Astrocyte of the spinal cord (primary cell): ENCODE measurements around the gene NPAS3.

Experiments used
- DNase-seq: peaks from one replicate; pipeline ENCODE4 v3.0.0; 2011; ENCODE audit warnings: low read depth, low spot score
- H3K4me3 ChIP-seq: 2 replicates; pipeline ENCODE4 v1.5.1; 2011; ENCODE audit warnings: low read depth, mild to moderate bottlenecking, low read length, moderate library complexity
- CTCF ChIP-seq: IDR thresholded peaks from 2 replicates; pipeline ENCODE4 v1.5.1; 2012; ENCODE audit warnings: low read depth, mild to moderate bottlenecking, low read length, inconsistent platforms
- in situ Hi-C: cut with HindIII; loops from 2 replicates; pipeline ENCODE4 v1.10.0; 2017; ENCODE audit warnings: low sequenced_read_pairs

NPAS3 gene

DNA sequence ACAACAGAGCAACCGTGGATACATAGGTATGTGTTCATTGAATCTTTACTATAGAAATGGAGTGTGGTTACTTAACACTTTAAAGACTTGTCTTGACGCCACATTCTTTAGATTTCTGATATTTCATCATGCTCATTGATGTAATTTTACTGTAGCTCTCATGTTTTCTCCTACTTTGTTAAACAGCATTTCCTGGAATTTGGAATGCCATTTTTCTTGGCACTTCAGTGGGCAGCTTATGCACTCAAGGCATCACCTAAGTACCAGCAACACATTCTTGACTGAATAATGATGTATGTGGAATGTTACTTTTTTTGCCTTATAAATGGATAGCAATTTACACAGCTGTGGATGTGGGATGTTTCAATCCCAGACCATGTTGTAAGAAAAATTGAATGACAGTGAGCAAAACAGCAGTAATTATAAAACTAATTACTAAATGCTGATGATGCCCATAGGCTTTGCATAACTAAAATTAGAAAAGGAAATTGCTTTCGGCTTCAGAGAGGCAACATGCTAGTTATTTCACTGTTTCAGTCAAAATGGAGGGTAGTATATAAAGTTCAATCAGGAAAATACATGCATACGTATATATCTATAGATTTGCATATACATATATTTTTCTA, 298.5 kb downstream of the NPAS3 start:
- no peak for TF ChIP-seq CTCF
- in situ Hi-C loops = no loop called here
- H3K4me3 ChIP-seq = no peak overlapping the region
- DNase-seq = no peak

DNA sequence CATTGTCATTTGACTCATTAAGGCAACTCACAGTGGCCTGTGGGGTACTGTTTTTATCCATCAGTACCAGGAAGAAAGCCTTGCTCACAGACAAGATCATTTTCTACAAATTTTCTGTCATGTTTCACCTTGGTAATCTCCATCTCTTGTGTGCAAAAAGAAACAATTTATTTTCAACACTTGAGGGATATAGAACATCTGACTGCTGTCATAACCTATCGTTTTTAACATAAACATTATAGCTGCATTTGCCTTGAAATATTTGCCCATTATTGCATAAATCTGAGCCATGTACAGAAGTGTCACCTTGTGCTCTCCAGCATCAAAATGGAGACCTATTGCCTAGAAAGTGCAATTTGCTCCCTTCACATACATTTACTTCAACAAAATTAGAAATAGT, 300.8 kb downstream of the NPAS3 start:
- in situ Hi-C loops = no loop called here
- no peak for TF ChIP-seq CTCF

GRCh38 chr14:33240466-33240865, 301.8 kb downstream of the NPAS3 start:
- no peak overlapping the region for H3K4me3 ChIP-seq
- in situ Hi-C loops = no loop called here
- TF ChIP-seq CTCF = no peak
- DNase-seq = no peak

More for the DNA sequence above, 300.8 kb downstream of the NPAS3 start:
- no peak overlapping the region for H3K4me3 ChIP-seq
- DNase-seq = no peak

- TF ChIP-seq CTCF = no peak
- no peak for DNase-seq
- in situ Hi-C loops = no loop called here
- H3K4me3 ChIP-seq = no peak overlapping the region
Measured at GRCh38 chr14:33241331-33241730, 302.7 kb downstream of the NPAS3 start.

- in situ Hi-C loops = no loop called here
- no peak for DNase-seq
- no peak for TF ChIP-seq CTCF
- no peak overlapping the region for H3K4me3 ChIP-seq
Measured at GRCh38 chr14:33249233-33249820, 310.6 kb downstream of the NPAS3 start.

DNA sequence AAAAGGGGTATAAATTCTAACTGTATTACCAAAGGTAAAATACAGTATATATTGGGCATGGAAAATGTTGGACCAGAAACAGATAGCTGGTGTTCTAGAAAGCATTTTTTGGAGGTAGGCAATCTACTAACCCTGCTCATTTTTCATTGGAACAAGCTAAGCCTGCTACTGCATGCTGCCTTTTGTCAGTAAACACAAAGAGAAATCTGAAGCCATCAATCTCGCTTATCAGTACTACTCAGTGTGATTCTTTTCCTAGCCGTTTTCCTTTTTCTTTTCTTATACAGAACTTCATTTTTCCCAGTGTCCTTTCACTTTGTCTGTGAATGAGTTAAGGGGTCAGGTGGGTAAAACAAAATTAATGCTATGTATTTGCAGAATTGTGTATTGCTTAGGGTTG, 312.3 kb downstream of the NPAS3 start:
- DNase-seq = no peak
- no peak overlapping the region for H3K4me3 ChIP-seq
- TF ChIP-seq CTCF = no peak
- in situ Hi-C loops = no loop called here
